NCI-H748 (cell line): Measurements from ENCODE around the gene RCBTB2.

Experiments used
- DNase-seq: peaks from one replicate; lab custom pipeline; 2025; ENCODE audit not compliant: unreplicated experiment; lab: John Stamatoyannopoulos, UW

The RCBTB2 gene

DNA sequence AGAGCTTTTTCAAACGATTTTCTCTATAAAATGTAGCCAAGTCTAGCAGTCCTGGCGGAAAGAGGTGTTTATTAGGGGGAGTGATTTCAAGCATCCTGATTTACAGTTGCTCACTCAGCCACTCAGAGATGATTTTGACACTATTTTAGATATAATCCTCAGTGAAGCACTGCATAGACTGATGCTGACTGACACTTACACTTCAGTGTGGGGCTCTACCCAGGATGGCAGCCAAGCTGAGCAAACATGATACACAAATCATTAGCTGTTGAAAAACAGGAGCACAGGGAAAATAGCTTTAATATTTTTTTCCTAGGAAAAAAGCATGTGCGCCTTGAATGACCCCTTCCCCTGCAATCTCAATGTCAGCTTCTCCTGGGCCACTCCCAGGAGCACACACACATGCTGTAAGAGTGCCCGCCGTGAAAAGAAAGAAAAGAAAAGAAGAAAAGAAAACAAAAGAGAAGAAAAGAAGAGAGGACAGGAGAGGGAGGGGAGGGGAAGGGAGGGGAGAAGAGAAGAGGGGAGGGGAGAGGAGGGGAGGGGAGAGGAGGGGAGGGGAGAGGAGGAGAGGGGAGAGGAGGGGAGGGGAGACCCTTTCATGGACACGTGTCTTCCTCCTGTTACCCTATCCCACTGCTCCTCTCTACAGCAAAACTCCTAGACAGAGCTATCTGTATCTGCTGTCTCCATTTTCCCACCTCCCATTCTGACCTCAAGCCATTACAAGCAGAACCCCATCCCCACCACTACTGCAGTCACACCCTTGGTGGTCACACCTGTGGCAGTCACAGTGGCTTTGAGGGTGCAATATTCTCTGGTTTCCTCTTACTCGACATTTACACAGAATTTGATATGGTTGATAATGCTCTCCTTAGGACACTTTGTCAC lies 36.4 kb downstream of the RCBTB2 start:
- DNase-seq = no peak

DNA sequence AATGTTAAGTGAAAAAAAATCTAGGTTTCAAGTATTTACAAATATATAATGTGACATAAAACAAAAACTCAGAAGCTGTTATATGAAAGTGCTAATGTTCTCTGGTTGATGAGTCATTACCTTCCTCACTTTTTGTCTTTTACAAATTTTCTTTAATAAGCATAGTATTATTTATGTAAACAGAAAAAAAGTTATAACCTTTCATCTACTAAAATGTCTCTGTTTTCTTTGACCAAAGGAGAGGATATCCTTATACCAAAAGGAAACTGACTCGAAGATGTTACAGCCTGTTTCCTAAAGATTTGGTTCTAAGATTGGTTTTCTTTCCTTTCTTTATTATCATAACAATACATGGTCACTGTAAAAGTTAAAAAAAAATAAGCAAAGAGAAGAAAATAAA lies 38.0 kb downstream of the RCBTB2 start:
- no peak for DNase-seq

DNA sequence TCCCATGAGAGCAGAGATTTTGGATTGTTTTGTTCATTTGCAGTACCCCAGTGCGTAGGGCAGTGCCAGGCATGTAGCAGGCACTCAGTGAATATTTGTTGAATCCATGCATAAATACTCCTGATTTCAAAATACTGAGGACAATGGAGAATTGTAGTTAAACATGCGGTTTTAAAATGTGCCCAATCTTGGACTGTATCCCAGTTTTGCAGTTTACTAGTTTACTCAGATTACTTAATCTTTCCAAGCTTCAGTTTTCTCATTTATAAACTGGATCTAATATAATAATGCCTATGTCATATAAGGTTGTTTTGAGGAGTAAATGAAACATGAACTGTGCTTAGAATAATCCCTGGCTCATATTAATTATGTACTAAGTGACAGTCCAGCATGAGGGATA lies 39.0 kb downstream of the RCBTB2 start:
- no peak for DNase-seq

DNA sequence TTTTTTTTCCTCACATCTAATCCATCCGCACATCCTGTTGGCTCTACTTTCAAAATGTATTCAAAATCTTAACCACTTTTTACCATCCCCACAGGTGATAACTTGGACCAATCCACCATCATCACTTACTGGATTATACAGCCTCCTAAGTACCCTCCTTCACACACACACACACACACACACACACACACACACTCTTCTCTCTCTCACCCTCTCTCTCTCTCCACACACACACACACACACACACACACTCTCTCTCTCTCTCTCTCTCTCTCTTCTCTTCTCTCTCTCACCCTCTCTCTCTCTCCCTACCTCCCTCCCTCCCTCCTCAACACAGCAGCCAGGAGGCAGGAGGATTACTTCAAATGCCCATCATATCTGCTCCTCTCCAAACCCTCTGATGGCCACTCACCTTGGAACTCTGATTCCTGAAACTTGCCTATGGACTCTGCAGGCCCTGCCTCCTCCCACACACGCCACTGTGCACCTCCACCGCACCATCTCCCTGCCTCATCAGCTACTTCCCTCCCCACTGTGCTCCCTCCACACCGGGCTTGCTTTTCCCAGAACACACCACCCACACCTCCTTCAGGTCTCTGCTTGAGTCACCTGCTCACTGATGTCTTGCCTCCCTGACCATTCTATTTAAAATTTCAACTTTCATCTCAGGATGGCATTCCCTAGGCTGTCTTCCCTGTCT lies 39.7 kb downstream of the RCBTB2 start:
- no peak for DNase-seq

DNA sequence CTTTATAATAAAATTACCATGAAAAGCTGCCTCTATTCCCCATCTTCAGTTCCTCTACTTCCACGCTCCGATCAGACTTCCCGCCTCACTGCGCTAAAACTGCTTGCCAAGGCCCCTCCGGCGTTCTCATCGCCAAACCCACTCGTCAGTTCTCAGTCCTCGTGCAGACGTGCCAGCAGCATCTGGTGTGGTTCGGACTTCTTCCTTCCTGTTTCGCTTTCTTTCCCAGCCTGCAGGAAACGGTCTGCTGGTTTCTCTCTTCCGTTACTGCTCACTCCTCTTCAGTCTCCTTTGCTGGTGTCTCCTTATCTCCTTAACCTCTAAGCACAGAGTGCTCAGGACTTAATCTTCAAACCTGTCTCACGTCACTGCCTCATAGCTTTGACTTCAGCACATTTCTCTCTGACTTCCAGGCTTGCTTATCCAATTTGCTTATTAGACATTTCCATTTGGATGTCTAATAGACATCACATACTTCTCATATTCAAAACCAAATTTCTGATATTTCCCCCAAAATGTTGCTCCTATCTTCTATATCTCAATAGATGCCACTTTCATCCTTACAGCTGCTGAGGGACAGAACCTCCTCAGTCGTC lies 40.3 kb downstream of the RCBTB2 start:
- no peak for DNase-seq

DNA sequence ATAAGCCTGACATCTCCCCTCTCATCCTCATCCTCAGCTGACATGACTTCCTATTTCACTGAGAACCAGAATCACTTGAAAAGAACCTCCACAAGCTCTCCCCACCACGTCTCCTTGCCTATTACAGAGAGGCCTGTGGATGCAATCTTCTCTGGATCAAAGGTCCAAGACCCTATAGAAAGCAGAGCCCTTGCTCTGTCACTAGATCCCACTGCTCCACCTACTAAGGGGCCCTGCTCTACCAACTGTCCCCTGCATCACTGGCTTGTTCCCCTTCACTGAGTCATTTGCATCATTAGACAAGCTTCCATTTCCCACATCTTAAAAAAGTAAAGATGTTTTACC lies 40.8 kb downstream of the RCBTB2 start:
- DNase-seq = no peak

DNA sequence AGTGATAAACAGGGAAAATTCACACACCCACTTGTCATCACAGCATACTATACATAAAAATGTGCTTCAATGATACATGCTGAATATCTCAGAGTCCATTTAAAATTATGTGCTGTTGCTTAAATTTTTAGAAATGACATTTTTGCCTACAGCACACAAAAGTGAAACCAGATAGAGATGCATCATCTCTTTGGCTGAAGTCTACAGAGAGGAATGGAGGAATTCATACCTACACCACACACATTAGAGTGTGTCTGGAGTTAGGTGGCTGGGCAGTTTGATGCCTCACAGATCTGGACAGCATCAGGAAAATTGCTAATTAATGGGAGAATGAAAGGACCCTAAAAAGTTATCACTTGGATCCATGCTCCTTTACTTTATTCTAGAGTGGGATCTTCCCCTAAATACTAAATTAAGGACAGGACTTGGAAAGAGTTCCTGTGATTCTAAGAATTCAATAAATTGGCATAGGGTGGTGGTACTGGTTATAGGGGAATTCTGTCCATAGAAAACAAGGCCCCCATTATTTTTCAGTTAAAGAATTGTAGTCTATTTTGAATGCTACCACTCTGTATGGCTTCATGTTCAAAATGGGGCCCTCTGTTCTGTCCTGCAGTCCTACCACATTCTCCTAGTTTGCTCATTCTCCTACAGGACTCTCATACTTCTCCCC lies 41.3 kb downstream of the RCBTB2 start:
- DNase-seq = no peak

DNA sequence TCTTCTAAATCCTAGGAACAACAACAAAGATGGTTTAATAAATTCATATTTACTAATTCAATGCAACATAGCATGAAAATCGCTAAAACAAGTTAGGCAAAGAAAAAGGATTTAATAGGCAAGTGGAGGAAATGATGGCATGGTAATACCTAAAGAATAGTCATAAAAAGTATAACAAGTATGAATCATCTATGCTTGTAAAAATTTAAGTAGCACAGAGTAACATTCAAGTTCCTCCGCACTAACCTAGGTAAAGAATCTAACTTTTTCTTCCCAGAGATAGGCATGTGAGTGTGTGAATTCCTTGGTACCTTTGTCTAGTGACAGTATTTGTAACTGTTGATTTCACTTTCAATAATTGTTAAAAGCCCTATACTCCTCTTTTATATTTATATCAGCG lies 42.6 kb downstream of the RCBTB2 start:
- DNase-seq = no peak

DNA sequence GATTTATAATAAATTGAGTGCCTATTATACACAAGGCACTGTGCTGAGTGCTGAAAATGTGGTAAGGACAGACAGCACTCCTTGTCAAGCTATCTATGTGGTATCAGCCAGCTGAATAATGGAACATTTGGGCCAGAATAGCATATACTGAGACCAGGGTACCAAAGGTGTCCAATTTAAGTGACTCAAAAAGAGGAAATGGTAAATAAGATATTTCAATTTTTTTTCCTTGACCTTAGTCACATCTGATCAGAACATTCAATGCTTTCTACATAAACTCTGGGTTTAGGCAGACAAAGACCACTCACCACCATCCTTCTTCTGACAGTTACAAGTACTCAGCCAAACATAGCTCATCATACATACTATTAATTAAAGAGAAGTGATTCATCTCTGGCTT lies 43.2 kb downstream of the RCBTB2 start:
- DNase-seq = no peak

DNA sequence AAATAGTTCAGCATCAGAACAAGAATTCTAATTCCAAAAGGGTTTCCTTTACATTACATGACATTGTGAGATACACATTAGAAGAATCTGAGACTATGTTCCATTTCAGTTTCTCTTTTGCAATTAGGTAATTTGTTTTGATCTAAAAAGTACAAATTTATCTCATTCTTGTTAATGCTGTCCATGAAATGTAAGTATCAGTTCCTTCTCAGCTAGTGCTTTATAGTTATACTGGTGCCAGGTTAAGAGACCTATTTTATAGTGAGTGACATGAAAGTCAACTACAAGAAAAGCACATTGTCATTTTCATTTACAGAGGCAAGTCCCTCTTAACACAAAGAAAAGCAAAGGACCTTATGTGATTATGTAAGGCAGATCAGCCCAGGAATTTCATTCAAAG lies 43.9 kb downstream of the RCBTB2 start:
- no peak for DNase-seq

DNA sequence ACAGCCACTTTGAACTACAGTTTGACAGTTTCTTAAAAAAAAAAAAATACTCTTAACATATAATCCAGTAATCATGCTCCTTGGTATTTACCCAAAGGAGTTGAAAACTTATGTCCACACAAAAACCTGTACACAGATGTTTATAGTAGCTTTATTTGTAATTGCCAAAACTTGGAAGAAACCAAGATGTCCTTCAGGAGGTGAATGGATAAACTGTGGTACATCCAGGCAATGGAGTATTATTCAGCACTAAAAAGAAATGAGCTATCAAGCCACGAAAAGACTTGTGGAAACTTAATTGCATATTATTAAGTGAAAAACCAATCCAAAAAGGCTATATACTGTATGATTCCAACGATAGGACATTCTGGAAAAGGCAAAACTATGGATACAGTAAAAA lies 44.9 kb downstream of the RCBTB2 start:
- no peak for DNase-seq

DNA sequence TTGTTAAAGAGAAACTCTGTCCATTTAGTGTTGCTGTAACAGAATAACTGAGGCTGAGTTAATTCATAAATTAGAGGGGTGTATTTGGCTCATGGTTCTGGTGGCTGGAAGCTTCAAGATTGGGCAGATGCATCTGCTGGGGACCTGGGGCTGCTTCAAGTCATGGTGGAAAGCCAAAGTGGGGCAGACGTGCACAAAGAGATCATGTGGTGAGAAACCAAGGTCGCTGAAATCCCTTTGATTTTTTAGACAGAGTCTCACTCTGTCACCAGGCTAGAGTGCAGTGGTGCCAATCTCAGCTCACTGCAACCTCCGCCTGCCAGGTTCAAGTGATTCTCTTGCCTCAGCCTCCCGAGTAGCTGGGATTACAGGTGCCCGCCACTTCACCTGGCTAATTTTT lies 46.0 kb downstream of the RCBTB2 start:
- no peak for DNase-seq

DNA sequence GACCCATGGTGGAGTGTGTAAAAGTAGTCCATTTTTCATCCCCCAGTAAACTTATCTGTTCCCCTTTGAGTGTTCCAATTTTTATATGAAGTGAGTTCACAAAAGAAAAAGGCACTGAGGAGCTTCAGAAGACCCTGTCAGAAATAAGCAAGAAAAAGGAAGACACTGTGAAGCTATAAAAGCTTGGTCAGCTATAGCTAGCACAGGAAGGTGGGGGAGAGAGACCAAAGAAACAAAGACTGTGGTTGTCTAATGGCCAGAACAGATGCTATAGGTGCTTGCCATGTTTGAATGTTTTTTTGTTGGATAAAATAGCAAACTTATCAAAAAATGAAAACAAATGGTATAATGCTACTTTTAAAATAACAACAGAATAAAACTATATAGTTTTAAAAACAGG lies 46.5 kb downstream of the RCBTB2 start:
- no peak for DNase-seq

DNA sequence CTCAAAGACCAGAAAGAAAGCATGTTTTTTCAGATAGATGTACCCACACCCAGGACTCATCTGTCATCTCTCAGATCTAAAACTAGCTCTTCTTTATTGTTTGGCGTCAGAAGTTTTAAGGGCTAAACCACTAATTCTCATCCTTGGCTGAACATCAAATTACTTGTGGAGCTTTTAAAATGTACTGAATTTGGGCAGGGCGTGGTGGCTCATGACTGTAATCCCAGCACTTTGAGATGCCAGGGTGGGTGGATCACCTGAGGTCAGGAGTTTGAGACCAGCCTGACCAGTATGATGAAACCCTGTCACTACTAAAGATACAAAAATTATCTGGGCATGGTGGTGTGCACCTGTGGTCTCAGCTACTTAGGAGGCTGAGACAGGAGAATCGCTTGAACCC lies 47.4 kb downstream of the RCBTB2 start:
- no peak for DNase-seq

DNA sequence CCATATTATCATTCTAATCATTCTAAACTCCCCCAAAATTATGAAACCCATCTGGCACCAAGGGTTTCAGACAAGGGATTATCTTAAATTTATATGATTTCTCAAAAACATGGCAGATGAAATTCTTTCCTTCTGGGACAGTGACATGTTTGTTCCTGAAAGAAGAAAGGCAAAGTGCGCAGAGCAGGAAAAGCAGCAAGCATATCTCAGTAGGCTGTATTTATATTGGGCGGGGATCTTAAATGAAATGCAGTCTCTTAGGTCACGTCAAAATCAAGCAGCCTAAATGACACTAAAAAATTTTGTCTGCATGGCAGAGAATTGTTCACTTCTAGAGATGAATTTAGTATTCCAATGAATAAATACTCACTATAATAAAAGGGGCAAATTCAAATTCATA lies 49.3 kb downstream of the RCBTB2 start:
- DNase-seq = no peak

DNA sequence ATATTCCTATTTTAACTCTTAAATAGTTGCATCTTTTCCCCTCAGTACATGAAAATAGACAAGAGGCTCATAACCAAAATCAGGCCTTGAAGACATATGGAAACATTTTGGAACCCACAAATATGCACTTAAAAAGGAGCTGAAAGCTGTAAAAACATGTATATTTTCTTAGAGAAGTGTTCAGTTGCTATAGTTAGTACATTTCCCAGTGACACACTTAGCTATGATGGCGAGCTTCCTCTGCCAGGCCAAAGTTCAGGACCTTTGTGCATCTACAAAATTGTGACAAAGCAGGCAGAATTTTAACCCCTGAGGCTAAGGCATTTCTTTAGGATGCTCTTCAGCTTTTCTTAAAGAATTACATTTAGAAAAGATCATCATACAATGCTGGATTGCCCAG lies 54.5 kb downstream of the RCBTB2 start:
- no peak for DNase-seq

DNA sequence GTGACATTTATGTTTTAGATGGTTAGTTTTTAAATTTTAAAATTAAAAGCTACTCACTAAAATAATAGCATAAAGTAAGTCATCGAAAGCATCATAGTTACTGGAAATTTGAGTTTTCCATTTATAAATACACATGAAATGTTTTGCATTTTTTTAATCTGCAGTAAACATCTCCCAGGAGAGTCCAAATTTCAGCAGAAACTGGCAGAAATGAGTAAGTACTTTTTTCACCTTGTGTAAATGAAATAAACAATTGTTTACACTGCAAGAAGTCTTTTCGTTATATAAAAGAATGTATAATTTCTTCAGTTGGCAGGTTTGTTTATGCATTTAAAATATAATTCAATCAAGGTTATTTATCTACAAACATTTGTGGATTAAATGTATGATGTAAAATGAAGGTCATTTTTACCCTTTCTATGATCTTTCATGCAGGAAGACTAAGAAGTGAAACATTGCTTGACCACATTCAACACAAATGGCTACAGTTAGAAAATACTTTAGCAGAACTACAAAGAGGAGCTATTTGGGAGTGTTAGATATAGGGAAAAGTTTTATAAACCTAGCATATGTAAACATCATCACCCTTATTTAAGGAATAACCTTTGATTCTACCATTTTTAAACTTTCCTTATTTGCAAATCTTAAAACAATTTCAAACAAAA lies 55.6 kb downstream of the RCBTB2 start:
- no peak for DNase-seq

DNA sequence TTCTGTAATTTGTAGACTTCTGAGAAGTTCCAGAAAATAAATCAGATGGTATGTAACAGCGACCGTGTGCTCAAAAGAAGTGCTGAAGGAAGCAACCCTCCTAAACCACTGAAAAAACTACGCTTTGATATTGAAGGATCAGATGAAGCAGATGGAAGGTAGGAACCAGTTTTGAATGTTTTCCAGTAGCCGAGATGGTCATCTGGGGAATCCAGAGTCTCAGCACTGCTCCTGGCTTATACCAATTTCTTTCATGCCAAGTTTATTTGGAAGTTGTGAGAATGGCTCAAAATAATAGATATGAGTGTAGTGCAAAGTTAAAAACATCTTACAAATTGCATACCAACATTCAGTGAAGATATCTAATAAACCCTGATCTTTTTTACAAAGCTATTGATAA lies 56.2 kb downstream of the RCBTB2 start:
- DNase-seq = no peak

DNA sequence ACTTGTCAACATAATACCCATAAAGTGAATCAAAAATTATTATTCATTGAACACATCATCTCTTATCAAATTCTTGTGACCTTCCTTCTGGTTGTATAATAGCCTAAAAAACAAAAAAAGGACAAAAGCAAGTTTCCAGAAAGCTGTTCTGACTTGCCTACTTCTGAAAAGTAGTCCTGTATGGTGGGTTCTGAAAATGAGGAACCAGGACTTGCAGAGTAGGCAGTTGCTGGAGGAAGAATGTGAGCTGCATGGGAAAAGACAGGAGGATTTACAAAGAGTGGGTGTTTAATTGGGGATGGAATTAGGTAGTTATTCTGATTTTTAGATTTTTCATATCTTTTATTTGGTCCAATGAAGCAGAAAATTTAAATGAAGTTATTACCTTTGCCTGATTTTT lies 56.7 kb downstream of the RCBTB2 start:
- no peak for DNase-seq

DNA sequence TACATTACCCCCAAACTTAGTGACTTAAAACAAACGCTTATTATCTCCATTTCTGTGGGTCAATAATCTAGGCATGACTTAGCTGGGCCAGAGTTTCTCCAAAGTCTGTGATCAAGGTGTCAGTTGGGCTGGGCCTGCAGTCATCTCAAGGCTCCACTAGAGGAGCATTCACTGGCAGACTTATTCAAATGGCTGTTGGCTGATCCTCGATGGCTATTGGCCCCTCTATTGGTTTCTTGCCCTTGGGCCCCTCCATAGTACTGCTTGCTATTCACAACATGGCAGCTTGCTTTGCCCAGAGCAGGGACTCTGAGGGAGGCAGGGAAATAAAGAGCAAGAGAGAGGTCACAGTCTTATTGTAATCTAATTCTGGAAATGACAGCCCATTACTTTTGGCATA lies 57.6 kb downstream of the RCBTB2 start:
- no peak for DNase-seq

DNA sequence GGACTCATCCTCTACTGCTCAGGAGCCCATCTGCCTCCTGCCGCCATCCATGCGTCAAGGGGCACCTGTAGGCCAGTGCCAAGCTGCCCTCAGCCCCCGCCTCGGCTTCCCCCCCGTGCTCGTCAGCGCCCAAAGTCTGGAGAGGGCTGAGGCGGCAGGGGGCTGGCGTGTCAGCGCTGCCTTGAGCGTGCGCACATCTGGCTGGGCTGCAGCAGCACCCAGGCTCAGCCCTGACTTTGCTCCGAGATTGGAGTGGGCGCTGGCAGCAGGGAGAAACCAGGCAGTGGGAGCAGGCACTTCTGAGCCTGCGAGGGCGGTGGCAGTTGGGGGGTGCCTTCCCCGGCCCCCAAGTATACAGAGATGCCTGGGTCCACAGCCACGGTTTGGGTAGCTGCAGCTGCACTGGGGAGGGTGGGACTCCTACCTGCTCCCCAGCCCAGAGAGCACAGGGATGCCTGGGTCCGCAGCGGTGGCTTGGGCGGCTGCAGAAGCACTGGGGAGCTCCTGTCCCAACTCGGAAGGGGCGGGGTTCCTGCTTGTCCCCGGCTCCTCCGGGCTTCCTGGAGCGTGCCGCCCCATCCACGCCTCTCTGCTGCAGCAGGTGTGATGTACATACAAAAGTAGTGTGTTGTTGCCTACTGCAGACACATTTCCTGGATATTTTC lies 75.2 kb downstream of the RCBTB2 start:
- DNase-seq = no peak
